HuH-7 (cell line): Measurements from ENCODE around the gene SH3BP1.

Experiments used
- DNase-seq: peaks from one replicate; pipeline ENCODE4 v3.0.0; 2011; ENCODE audit warnings: low spot score

SH3BP1 gene

DNA sequence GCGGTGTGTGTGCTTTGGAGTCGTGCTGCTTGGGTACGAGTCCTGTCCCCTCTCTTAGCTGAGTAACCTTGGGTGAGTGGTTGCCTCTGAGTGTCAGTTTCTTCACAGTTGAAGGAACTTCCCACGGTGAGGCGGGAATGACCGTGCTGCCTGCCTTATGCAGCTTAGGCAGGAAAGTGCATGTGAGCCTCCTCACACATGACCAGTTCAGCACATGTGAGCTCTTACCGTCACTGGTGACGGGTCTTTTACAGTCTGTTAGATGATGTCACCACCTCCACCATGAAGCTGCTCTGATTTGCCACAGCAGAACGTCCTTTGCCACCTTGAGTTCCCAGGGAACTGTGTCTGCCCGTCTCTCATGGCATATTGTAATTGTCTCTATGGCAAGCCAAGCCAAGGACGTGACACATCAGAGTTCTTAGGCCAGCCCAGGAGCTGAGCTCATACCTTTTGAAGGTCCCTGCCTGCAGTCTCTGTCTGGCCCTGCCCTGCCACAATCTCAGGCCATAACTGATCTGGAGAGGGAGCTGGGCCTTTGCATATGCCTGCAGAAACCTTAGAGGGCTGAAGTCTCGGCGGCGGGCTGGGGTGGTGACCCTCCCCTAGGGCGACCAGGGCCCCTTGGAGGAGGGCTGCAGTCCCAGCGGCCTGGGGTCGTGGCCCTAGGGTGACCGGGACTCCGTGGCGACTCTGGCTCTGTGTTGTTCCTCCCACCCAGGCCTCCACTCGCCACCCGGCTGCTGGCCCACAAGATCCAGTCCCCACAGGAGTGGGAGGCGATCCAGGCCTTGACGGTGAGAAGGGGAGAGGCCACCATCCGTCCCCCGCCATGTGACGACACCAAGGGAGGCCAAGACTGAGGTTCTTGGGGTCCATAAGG is 23.0 kb upstream of the SH3BP1 start:
- DNase-seq = no peak

DNA sequence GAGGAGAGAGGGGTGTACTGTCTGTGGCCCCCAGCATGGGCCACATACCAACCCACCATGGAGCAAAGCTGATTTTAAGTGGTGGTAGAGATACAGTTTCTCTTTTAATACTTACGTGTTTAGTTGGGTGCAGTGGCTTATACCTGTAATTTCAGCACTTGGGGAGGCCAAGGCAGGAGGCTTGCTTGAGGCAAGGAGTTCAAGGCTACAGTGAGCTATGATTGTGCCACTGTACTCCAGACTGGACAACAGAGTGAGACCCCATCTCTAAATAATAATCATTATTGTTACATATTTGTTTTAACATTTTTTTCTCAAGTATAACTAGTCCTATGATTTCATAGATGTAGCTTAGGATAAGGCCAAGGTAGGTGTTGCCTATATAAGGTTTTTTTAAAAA is 22.0 kb upstream of the SH3BP1 start:
- DNase-seq = no peak

DNA sequence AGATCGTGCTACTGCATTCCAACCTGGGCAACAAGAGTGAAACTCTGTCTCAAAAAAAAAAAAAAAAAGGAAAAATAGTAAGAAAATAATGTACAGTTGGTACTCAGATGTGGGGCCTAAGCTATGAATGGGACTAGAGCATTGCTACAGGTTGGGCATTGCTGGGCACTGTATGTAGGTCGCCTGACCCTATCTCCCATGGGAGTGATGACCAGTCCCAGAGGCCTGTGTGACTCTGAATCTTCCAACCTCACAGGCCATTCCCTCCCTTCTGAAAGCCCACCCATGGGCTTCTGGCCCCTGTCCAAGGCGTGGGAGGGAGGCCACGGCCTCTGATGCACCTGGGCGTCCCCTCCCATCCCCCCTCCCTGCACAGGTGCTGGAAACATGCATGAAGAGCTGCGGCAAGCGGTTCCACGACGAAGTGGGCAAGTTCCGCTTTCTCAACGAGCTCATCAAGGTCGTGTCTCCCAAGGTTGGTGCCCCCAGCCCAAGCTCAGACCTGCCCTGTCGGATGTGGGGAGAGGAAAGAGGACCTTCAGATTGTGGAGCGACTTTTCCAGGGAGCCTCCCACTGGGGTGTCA is 21.3 kb upstream of the SH3BP1 start:
- DNase-seq = no peak

DNA sequence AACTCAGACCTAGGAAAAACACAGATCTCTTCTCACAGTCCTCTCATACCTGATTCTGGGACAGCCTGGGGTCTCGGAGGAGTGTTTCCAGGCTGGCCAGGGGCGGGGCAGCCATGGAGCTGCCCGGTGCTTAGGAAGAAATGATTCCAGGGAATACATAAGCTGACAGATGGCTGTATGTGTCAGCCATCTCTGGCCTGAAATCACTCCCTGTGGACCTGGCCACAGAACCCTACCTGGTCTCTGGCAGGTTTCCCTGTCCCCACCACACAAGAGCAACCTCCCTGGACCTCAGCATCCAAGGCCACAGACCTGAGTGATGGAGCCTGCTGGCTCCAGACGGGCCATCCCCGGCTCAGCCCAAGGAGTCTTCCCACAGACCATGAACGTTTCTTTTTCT is 20.8 kb upstream of the SH3BP1 start:
- no peak for DNase-seq

DNA sequence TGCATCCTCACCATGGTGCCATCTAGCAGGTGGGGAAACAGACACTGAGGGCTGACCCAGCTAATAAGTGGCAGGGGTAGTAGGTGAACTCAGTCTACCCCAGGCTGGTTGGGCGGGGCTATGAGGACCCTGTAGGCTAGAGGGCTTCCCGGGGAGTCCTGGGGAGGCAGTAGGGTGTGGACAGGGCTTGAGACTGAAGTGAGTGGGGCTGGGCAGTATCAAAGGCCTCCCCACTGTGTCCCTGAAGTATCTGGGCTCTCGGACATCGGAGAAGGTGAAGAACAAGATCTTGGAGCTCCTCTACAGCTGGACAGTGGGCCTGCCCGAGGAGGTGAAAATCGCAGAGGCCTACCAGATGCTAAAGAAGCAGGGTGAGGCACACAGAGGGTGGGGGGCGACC is 19.5 kb upstream of the SH3BP1 start:
- no peak for DNase-seq

DNA sequence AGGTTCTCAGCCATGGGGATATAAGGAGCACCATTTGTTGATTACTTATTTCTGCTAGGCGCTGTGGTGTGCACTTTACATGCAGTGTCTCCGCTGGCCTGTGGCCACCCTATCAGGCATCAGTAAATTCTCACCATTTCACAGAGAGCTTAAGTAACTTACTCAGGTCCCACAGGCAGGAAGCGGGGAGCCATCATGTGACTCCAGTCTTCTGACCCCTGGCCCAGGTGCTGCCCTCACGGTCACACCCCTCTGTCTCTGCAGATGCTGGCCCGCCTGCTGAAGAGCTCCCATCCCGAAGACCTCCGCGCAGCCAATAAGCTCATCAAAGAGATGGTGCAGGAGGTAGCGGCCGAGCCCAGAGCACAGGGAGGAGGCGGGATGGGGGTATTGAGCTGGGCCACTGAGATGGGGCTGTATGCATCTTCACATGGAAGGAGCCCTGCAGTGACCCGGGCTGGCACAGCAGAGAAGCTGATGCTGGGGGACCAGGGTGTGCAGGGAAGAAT is 18.1 kb upstream of the SH3BP1 start:
- no peak for DNase-seq

DNA sequence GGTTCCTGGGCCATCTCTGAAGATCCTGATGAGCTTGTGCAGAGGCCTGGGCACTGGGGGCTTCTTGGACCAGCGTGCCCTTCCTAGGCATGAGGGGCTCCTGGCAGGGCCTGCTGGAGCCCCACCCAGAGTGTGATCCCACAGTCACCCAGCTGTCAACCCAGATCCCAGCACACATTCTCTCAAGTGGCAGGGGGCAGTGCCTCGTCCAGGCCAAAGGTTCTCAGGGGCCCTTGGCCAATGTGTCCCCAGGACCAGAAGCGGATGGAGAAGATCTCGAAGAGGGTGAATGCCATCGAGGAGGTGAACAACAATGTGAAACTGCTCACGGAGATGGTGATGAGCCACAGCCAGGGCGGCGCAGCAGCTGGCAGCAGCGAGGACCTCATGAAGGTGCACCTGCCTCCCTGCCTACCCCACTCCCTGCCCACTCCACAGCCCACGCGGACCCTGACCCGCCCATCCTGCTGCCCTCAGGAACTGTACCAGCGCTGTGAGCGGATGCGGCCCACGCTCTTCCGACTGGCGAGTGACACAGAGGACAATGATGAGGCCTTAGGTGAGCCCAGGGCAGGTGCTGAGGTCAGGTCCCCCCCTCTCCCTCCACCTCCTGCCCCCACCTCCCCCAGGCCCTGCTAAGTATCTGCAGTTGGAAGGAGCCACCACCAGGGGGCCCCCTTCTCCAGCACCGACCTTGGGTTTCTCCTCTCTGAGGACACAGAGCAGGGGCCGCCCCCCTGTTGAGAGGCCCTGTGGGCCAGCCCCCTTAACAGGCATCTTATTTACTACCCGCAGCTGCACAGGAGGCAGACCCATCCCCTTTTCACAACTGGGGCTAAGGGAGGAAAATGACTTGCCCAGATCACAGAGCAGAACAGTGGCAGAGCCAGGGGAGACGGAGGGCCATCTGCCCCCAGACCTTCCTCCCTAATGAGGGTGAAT is 16.1 kb upstream of the SH3BP1 start:
- DNase-seq = peak; percentile 83

DNA sequence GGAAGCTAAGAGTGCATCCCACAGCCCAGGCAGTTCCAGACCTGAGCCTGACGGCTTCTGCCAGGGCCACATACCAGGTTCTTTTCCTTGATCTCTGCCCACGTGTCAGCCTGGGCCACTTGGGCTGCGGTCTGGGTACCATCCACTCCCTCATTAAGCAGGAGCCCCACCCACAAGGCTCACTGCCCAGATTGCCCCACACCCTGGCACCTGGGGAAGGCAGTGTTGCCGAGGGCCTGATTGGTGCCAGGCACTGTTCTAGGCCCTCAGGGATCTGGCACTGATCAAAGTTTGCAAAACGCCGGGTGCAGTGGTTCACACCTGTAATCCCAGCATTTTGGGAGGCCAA is 15.5 kb upstream of the SH3BP1 start:
- no peak for DNase-seq

DNA sequence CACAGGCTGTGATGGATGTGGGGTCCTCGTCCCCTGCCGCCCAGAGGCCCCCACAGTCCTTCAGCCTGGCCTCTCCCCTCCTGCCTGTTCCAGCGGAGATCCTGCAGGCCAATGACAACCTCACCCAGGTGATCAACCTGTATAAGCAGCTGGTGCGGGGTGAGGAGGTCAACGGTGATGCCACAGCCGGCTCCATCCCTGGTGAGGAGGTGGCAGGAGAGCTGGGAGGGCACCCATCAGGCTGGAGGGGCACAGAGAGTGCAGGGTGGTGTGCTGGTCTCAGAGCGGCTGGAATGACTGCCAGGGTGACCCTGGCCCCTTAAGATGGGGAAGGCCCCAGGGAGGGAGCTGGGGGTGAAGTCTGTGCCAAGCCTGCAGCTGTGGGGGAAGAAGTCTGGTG is 14.6 kb upstream of the SH3BP1 start:
- no peak for DNase-seq

DNA sequence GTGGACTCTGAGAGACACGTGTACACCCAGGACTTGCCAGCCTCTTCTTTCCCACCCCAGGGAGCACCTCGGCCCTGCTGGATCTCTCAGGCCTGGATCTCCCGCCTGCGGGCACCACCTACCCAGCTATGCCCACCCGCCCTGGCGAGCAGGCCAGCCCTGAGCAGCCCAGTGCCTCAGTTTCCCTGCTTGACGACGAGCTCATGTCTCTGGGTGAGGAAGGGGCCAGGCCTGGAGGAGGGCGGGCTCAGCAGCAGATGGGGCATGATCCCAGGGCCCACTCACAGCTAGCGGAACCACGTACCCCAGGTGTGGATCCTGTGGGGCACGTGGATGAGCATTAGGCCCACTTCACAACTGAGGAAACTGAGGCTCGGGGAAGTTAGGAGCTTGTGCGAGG is 13.7 kb upstream of the SH3BP1 start:
- no peak for DNase-seq

DNA sequence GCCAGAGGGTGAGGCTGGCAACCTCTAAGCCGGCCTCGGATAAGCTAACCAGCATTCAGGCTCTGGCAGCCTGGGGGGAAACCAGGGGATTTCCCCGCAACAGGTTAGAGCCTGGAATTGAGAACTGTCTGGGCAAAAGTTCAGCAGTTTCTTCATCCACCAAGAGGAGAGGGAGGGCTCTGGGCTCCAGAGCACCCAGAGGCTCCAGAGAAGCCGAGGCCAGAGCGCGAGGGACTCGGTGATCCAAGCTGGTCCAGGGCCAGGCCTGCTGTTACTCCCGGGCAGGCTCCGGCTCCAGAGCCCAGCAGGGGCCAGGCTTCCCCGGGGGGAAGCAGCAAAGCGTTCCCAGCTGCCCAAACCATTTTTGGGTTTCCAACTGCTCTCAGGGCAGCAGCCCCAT is 13.3 kb upstream of the SH3BP1 start:
- DNase-seq = peak; percentile 81

DNA sequence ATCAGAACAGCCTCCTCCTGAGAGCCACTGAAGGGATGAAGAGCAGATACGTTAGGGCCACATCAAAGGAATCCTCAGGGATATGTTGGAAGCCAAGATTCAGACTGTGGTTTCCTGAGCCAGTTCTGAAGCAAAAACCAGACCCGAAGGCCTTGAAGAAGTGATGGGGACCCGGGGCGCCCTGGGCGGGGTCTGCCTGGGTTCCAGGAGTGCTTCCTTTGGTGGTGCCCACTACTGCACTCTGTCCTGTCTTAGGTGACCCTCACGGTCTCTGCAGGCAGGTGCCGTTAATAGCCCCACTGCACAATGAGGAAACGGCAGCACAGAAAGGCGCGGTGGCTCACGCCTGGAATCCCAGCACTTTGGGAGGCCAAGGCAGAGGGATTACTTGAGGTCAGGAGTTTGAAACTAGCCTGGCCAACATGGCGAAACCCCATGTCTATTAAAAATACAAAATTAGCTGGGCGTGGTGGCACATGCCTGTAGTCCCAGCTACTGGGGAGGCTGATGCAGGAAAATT is 12.9 kb upstream of the SH3BP1 start:
- DNase-seq = no peak

DNA sequence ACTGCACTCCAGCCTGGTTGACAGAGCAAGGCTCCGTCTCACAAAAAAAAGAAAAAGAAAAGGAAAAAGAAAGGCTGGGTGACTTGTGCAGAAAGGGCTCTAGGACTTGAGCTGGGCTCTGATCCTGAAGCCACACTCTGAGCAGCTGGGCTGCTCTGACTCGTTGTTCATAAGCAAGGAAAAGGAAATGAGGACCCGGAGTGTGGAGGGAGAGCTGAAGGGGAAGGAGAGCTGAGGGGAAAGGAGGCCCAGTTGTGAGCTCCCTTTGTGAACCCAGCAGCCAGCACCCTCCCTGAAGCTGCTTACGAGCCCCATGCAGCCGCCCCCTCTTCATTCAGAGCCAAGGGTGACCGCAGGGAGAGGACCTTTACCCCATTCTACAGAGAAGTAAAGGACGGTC is 12.3 kb upstream of the SH3BP1 start:
- DNase-seq = no peak

DNA sequence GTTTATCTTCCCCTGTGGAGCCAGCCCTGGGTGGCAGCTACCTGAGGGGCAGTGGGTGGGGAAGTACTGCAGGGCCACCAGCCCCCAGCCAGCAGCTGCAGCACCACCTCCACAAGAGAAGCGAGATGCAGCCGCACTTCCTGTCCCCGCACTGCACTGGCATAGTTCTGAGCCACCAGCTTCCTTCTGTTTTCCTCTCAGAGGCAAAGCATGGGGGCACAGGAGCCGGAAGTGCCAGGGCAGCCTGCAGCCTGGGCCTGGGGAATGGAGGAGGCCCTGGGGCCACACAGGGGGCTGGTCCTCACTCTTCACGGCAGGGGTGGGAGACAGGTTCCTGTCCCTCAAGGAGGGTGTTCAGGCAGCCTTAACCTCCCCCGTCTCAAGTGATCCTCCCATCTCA is 11.9 kb upstream of the SH3BP1 start:
- DNase-seq = no peak

DNA sequence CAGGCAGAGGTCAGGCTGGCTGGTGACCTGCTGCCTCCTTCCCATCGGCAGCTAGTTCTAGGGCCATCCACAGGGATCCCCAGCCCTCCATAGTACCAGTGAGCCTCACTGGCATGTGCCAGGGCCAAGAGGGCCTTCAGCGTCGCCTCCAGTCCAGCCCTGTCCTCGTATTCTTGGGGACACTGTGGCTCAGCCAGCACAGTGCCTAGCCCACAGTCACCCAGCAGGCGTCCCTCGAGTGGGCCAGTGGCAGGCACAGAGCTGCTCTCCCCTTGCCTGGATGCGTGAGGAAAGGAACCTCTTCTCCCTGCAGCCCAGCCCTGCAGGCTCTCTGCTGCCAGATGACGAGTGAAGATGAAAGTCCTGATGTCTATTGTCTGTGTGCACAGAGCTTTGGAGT is 10.6 kb upstream of the SH3BP1 start:
- no peak for DNase-seq

DNA sequence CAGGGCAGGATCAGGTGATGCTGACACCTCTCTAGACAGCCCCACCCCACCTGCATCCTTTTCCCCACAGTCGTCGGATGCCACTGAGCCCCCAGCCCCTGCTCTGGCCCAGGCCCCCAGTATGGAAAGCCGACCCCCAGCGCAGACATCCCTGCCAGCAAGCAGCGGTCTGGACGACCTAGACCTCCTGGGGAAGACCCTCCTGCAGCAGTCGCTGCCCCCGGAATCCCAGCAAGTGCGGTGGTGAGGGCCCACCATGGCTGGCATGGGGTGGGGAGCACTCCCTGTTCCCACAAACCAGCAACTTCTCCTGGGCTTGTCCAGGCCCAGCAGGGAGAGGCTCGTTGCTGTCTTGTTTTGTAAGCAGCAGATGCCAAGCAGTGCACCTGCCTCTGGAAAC is 9.5 kb upstream of the SH3BP1 start:
- no peak for DNase-seq

DNA sequence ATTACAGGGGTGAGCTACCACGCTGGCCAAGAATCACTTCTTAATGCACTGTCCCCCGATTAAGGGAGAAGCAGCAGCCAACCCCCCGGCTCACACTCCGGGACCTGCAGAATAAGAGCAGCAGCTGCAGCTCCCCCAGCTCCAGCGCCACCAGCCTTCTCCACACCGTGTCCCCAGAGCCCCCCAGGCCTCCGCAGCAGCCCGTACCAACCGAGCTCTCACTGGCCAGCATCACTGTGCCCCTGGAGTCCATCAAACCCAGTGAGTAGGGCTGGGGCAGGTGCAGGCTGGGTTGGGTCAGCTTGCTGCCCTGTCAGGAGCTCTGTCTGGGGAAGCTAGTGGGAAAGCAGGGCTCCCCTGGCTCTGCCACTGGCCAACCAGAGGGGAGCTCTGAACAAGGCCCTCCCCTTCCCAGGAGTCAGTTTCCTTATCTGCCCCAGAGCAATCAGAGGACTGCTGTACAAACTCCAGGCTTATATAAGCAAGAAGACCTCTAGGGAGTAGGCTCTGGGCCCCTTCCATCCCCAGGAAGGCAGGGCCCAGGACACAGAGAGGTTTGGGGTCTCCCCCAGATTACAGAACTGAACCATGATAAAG is 8.5 kb upstream of the SH3BP1 start:
- DNase-seq = peak; percentile 69

DNA sequence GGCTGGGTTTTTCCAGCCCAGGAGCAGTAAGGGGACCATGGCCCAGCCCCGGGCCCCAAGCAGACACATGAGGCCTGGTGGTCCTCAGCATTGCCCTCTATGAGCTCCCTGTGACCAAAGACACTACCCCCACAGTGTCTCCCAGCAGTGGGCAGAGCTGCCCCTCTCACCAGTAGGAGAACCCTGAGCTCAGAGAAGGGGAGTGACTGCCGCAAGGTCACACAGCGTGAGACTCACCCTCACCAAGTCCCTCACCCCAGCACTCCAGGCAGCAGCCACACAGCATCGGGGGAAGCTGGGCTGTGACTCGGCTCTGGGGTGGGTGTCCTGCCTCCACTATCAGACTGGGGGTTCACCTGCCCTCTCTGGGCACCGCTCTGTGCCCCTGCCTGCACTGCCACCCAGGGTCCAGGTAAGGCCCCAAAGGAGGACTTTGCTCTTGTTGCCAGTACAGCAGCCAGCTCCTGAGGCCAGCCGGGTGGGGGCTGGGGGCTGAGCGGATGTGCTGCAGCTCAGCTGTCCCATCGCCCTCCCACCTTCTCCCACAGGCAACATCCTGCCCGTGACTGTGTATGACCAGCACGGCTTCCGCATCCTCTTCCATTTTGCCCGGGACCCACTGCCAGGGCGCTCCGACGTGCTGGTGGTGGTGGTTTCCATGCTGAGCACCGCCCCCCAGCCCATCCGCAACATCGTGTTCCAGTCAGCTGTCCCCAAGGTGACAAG is 7.9 kb upstream of the SH3BP1 start:
- no peak for DNase-seq

DNA sequence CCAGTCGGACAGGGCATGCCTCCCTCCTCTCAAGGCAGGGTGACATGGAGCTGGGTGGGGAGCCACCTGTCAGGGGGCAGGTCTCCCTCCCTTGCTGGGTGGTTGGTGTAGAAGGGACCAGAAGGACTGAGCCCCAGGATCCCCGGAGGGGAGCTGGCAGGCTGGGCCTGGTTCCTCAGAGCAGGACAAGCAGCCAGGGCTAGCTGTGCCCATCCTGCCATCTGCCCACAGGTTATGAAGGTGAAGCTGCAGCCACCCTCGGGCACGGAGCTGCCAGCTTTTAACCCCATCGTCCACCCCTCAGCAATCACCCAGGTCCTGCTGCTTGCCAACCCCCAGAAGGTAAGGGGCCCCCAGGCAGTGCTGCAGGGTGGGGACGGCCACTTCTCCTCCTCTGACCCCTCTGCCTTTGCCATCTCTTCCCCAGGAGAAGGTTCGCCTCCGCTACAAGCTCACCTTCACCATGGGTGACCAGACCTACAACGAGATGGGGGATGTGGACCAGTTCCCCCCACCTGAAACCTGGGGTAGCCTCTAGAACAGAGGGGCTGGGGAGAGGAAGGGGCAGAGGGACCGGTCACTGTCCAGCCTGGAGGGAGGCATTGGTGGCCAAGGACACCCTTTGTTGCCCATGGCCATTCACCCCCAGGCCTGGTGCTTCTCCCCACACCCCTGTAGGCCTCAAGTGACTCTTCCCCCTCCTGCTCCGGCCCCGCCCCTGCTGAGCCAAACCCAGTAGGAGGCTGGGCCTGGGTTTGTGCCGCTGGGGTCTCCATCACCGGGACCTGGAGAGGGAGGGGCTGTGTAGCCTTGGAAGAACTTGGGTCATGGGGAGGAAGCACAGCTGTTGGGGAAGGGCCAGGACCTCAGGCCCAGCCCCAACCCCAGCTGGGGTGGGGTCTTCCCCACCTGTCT is 7.0 kb upstream of the SH3BP1 start:
- DNase-seq = no peak

DNA sequence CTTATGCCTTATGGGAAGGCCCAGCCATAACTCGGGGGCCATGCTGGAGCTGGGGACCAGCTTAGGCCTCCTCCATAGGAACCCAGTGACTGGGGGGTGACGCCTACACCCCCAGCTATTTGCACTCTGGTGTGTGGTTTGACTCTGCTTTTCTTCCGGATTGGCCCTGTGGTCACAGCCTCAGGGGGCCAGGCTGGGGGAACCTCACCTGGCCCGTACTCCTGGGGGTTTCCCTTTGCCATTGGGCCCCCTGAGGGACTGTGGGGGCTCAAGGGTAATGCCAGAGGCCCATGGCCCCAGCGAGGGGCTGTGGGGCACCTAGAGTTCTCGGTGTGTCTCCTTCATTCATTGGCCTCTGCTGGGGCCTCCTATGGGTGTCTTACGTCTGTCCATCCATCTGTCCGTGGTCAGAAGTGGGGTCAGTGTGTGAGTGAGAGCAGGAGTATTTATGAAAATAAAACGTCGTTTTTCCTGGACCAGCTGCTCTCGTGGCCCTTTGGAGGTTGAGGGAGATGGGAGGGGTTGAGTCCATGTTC is 6.3 kb upstream of the SH3BP1 start:
- DNase-seq = no peak
